CD4-positive, alpha-beta T cell (primary cell): ENCODE results near the gene FBXO9. TPM values are rescaled to one million over a fixed set of nuclear protein-coding genes. Genes with fewer than 3 reads are reported as not detected.
A peak's percentile ranks its signal among the peaks of the same experiment; 100 is the strongest.

ENCODE experiments used
- ATAC-seq: fragments of 200-7000 bp; cut with Tn5 transposase; one replicate; pipeline ENCODE4 v1.10.0; 2022; ENCODE audit warnings: mild to moderate bottlenecking; ENCODE audit not compliant: poor library complexity
- CTCF ChIA-PET: fragments of 350-600 bp; sonication (Branson Sonifier 250); formaldehyde crosslinking; loops from one replicate; lab custom pipeline; 2021; ENCODE audit warnings: antibody characterized with exemption, inconsistent platforms; lab: Charles Lee
- POLR2A ChIA-PET: fragments of 350-600 bp; sonication (Branson Sonifier 250); formaldehyde crosslinking; loops from one replicate; lab custom pipeline; 2021; ENCODE audit warnings: antibody characterized with exemption, inconsistent platforms; lab: Charles Lee
- DNase-seq, 14 experiments: peaks; one replicate each; pipeline ENCODE4 v3.0.0-alpha.2; 2013 to 2020; ENCODE audit warnings: mixed read lengths in 2 of 14
- H3K27ac ChIP-seq, 2 donors: one replicate each; pipeline versions ENCODE4 v1.5.1 to v1.7.0; 2013; ENCODE audit warnings: low read length in 2 of 2, low read depth in 1 of 2, mild to moderate bottlenecking in 1 of 2
- H3K27me3 ChIP-seq, 2 experiments: 1 replicate in 1 of 2; 2 replicates in 1 of 2; pipeline versions ENCODE4 v1.6.1 to v1.7.0; 2013; ENCODE audit warnings: low read length in 2 of 2, control low read depth in 1 of 2, mild to moderate bottlenecking in 1 of 2, moderate library complexity in 1 of 2; ENCODE audit not compliant: insufficient read depth in 2 of 2, control insufficient read depth in 1 of 2
- H3K36me3 ChIP-seq: one replicate; pipeline ENCODE4 v1.6.1; 2013; ENCODE audit warnings: low read length, control low read depth; ENCODE audit not compliant: insufficient read depth
- H3K4me1 ChIP-seq: one replicate; pipeline ENCODE4 v1.6.1; 2013; ENCODE audit warnings: low read length, control low read depth; ENCODE audit not compliant: insufficient read depth
- H3K4me3 ChIP-seq: one replicate; pipeline ENCODE4 v1.5.1; 2013; ENCODE audit warnings: mild to moderate bottlenecking, low read length, moderate library complexity
- H3K9me3 ChIP-seq, 2 experiments: 1 replicate in 1 of 2; 2 replicates in 1 of 2; pipeline versions ENCODE4 v1.6.1 to v1.7.0; 2013; ENCODE audit warnings: low read length in 2 of 2, mild to moderate bottlenecking in 2 of 2, control low read depth in 1 of 2, moderate library complexity in 1 of 2; ENCODE audit not compliant: control insufficient read depth in 1 of 2, insufficient read depth in 1 of 2
- H3K27ac Mint-ChIP-seq: one replicate; pipeline ENCODE4 v1.8.0; 2020; ENCODE audit warnings: mixed read lengths
- H3K27me3 Mint-ChIP-seq: one replicate; pipeline ENCODE4 v1.8.0; 2021; ENCODE audit warnings: mixed read lengths
- H3K36me3 Mint-ChIP-seq: one replicate; pipeline ENCODE4 v1.8.0; 2021; ENCODE audit warnings: low read depth, mixed read lengths
- H3K4me1 Mint-ChIP-seq: one replicate; pipeline ENCODE4 v1.8.0; 2021; ENCODE audit warnings: low read depth, mixed read lengths
- H3K4me3 Mint-ChIP-seq: one replicate; pipeline ENCODE4 v1.8.0; 2020; ENCODE audit warnings: mild to moderate bottlenecking, mixed read lengths
- H3K9me3 Mint-ChIP-seq: one replicate; pipeline ENCODE4 v1.8.0; 2020; ENCODE audit warnings: mixed read lengths
- intact Hi-C, 2 experiments: fragments of 100-400 bp; cut with DNase I in 1 of 2; cut with micrococcal nuclease in 1 of 2; formaldehyde crosslinking; loops; one replicate each; pipeline versions ENCODE4 v1.15.1 to v1.9.0; 2023 to 2025; cut with DNase I, micrococcal nuclease
- total RNA-seq, 174 experiments: library from RNA in 2 of 174; stranded (reverse) in 2 of 174; gene quantifications; one replicate each; pipeline ENCODE4 v1.2.3 and lab custom pipeline; 2021 to 2026
- TF ChIP-seq, protein P1 (sequence below): fragments of 200-600 bp; IDR thresholded peaks from one replicate; pipeline ENCODE4 v1.8.0; 2022; ENCODE audit warnings: antibody characterized with exemption, mild to moderate bottlenecking

Gene FBXO9
- total RNA-seq, 2 experiments from 2014 or later: 67.3 to 77.0 TPM

DNA sequence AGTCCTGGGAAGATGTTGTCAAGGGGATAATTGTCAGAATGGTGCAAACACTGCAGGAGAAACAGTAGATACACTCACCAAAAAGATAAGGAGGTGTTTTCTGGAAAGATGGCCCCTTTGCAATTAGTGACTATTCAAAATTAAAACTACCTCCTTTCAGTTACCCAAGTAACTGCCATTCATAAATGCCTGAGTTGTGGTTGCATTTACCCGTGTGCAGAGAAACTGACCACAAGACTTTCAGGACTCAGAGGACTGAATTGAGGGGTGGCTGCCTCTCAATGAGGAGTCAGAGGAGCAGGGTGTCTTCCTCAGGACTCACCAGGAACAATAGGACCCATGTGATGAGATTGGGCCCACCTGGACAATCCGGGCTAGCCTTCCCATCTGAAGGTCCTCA lies 44.4 kb downstream of the FBXO9 start:
- Histone ChIP-seq H3K27ac (no peak overlapping the region), H3K4me1 (peaks cover 8% of the 10 kb centered on the region), H3K36me3 (no peaks in the 10 kb centered on the region), H3K27me3 (no peaks in the 10 kb centered on the region), H3K9me3 (no peaks in the 10 kb centered on the region), H3K4me3 (no peak overlapping the region)
- ChIA-PET POLR2A (no interaction called here), CTCF (no interaction called here)
- DNase-seq (no peak), ATAC-seq (no peak)
- Mint-ChIP-seq H3K4me1 (peaks cover 9% of the 10 kb centered on the region), H3K27ac (no peak overlapping the region), H3K9me3 (no peaks in the 10 kb centered on the region), H3K36me3 (no peaks in the 10 kb centered on the region), H3K4me3 (no peak overlapping the region), H3K27me3 (no peaks in the 10 kb centered on the region)
- TF ChIP-seq, protein P1, sequence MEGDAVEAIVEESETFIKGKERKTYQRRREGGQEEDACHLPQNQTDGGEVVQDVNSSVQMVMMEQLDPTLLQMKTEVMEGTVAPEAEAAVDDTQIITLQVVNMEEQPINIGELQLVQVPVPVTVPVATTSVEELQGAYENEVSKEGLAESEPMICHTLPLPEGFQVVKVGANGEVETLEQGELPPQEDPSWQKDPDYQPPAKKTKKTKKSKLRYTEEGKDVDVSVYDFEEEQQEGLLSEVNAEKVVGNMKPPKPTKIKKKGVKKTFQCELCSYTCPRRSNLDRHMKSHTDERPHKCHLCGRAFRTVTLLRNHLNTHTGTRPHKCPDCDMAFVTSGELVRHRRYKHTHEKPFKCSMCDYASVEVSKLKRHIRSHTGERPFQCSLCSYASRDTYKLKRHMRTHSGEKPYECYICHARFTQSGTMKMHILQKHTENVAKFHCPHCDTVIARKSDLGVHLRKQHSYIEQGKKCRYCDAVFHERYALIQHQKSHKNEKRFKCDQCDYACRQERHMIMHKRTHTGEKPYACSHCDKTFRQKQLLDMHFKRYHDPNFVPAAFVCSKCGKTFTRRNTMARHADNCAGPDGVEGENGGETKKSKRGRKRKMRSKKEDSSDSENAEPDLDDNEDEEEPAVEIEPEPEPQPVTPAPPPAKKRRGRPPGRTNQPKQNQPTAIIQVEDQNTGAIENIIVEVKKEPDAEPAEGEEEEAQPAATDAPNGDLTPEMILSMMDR: no peak
- intact Hi-C loops: no loop called here

DNA sequence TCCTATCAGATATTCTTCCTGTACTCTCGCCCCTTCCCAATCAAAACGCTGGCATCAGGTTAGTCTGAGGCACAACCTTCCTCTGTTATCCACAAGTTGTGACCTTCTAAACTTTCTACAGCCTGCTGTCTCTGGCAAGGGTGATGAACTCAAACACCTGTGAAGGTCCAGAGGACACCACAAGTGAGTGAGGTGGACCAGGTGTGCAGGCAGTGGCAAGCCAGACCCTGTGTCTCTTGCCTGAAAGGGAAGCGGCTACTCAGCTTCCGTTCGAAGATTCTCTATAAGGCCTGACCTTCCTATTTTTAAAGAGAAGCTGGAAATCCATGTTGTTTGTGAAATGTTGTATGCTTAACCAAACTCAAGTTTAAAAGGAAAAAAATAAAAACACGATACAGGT lies 46.7 kb downstream of the FBXO9 start:
- H3K9me3 Mint-ChIP-seq: peaks cover 4% of the 10 kb centered on the region
- H3K36me3 Mint-ChIP-seq: no peaks in the 10 kb centered on the region
- H3K4me1 Mint-ChIP-seq: peaks cover 9% of the 10 kb centered on the region
- DNase-seq (no peak), ATAC-seq (no peak)
- H3K4me3 ChIP-seq: no peak overlapping the region
- POLR2A ChIA-PET: no interaction called here
- H3K4me1 ChIP-seq: peaks cover 8% of the 10 kb centered on the region
- no peaks in the 10 kb centered on the region for H3K36me3 ChIP-seq
- intact Hi-C loops: no loop called here
- no peak overlapping the region for H3K27ac Mint-ChIP-seq
- H3K27me3 Mint-ChIP-seq: no peaks in the 10 kb centered on the region
- no peak overlapping the region for H3K27ac ChIP-seq
- TF ChIP-seq, protein P1: no peak
- H3K4me3 Mint-ChIP-seq: no peak overlapping the region
- CTCF ChIA-PET: no interaction called here
- H3K9me3 ChIP-seq: no peaks in the 10 kb centered on the region
- no peaks in the 10 kb centered on the region for H3K27me3 ChIP-seq

DNA sequence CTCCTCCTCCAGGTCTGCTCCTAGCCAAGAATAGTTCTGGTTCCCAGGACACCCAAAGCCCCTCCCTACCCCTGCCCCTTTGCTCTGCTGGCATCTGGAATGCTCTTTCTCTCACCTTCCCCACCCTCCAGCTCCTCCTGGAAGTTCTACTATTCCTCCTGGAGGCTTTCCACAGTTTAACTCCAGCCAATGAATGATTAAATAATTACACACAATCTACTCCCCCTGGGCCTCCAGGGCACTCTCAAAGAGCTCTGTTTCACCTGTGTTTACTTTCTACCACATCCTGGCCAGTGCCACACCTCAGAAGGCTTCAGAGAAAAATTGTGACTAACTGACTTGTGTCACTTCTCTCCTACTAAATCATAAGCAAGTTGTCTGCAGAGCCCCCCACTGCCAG lies 47.2 kb downstream of the FBXO9 start:
- CTCF ChIA-PET: no interaction called here
- Mint-ChIP-seq H3K9me3 (peaks cover 4% of the 10 kb centered on the region), H3K36me3 (no peaks in the 10 kb centered on the region), H3K27me3 (no peaks in the 10 kb centered on the region), H3K4me1 (peaks cover 9% of the 10 kb centered on the region), H3K4me3 (no peak overlapping the region), H3K27ac (no peak overlapping the region)
- H3K4me1 ChIP-seq: peaks cover 8% of the 10 kb centered on the region
- POLR2A ChIA-PET: interaction anchor here (0.6 kb wide), 1 partner anchor 112 kb away, joined by 3 read pairs; no protein-coding TSS in a partner anchor
- TF ChIP-seq, protein P1: no peak
- no peaks in the 10 kb centered on the region for H3K9me3 ChIP-seq
- H3K36me3 ChIP-seq: no peaks in the 10 kb centered on the region
- intact Hi-C loops: no loop called here
- H3K4me3 ChIP-seq: no peak overlapping the region
- ATAC-seq (no peak), DNase-seq (peak in 1 of 14 experiments; percentile 13)
- H3K27ac ChIP-seq: no peak overlapping the region
- H3K27me3 ChIP-seq: no peaks in the 10 kb centered on the region
